OCI-LY1 (cell line): Measurements from ENCODE around the gene RBSN.

Experiments used
- H2AFZ ChIP-seq: fragments of 200-600 bp; sonication (generic), shearing (Covaris generic); 2 replicates; pipeline ENCODE4 v1.6.0; 2014; ENCODE audit warnings: antibody characterized with exemption, mild to moderate bottlenecking, low read length
- H3F3A ChIP-seq: fragments of 200-600 bp; sonication (generic), shearing (Covaris generic); 2 replicates; pipeline ENCODE4 v1.6.0; 2014; ENCODE audit warnings: mild to moderate bottlenecking, antibody characterized with exemption, low read length, moderate library complexity; ENCODE audit not compliant: insufficient read depth
- H3K27ac ChIP-seq: fragments of 200-600 bp; sonication (generic); 2 replicates; pipeline ENCODE4 v1.5.1; 2014; ENCODE audit warnings: low read length, mixed run types, mild to moderate bottlenecking, low read depth; ENCODE audit not compliant: poor library complexity, severe bottlenecking
- H3K27me3 ChIP-seq: fragments of 200-600 bp; sonication (generic); 2 replicates; pipeline ENCODE4 v1.6.0; 2014; ENCODE audit warnings: antibody characterized with exemption, mild to moderate bottlenecking, low read length, moderate library complexity; ENCODE audit not compliant: insufficient read depth
- H3K36me3 ChIP-seq: fragments of 200-600 bp; sonication (generic); 2 replicates; pipeline ENCODE4 v1.6.1; 2014; ENCODE audit warnings: mild to moderate bottlenecking, antibody characterized with exemption, low read length, moderate library complexity, mixed read lengths; ENCODE audit not compliant: insufficient read depth
- H3K4me1 ChIP-seq: fragments of 200-600 bp; sonication (generic); 2 replicates; pipeline ENCODE4 v1.5.1; 2014; ENCODE audit warnings: mild to moderate bottlenecking, low read length, moderate library complexity; ENCODE audit not compliant: insufficient read depth, severe bottlenecking
- H3K4me2 ChIP-seq: fragments of 200-600 bp; sonication (generic), shearing (Covaris generic); 2 replicates; pipeline ENCODE4 v1.6.1; 2014; ENCODE audit warnings: low read length
- H3K4me3 ChIP-seq: fragments of 200-600 bp; sonication (generic); 2 replicates; pipeline ENCODE4 v1.5.1; 2014; ENCODE audit warnings: low read length, low read depth, mild to moderate bottlenecking, mixed read lengths; ENCODE audit not compliant: poor library complexity, severe bottlenecking
- H3K79me2 ChIP-seq: fragments of 200-600 bp; shearing (Covaris generic); 2 replicates; pipeline ENCODE4 v1.6.1; 2016; ENCODE audit warnings: mixed run types, low read length, mixed read lengths; ENCODE audit not compliant: insufficient read depth
- H3K9ac ChIP-seq: fragments of 200-600 bp; sonication (generic), shearing (Covaris generic); 2 replicates; pipeline ENCODE4 v1.6.1; 2014; ENCODE audit warnings: mild to moderate bottlenecking, low read length, mixed read lengths
- H3K9me2 ChIP-seq: fragments of 200-600 bp; sonication (generic), shearing (Covaris generic); 2 replicates; pipeline ENCODE4 v1.6.1; 2014; ENCODE audit warnings: low read depth, mild to moderate bottlenecking, low read length, mixed read lengths
- H3K9me3 ChIP-seq: fragments of 200-600 bp; shearing (Covaris generic); 2 replicates; pipeline ENCODE4 v1.6.1; 2014; ENCODE audit warnings: low read length, mixed read lengths
- H4K20me1 ChIP-seq: fragments of 200-600 bp; sonication (generic), shearing (Covaris generic); 2 replicates; pipeline ENCODE4 v1.6.0; 2016; ENCODE audit warnings: mild to moderate bottlenecking, low read length; ENCODE audit not compliant: insufficient read depth
- CTCF ChIP-seq: fragments of 200-600 bp; sonication (generic), shearing (Covaris generic); IDR thresholded peaks from 2 replicates; pipeline ENCODE4 v1.5.1; 2017; ENCODE audit warnings: mild to moderate bottlenecking, antibody characterized with exemption, low read length, moderate library complexity, mixed read lengths
- EZH2 ChIP-seq: fragments of 200-600 bp; sonication (generic), shearing (Covaris generic); IDR thresholded peaks from 2 replicates; pipeline ENCODE4 v1.8.0; 2017; ENCODE audit warnings: borderline replicate concordance, mixed run types, mild to moderate bottlenecking, antibody characterized with exemption, low read length, moderate library complexity, mixed read lengths

RBSN gene

DNA sequence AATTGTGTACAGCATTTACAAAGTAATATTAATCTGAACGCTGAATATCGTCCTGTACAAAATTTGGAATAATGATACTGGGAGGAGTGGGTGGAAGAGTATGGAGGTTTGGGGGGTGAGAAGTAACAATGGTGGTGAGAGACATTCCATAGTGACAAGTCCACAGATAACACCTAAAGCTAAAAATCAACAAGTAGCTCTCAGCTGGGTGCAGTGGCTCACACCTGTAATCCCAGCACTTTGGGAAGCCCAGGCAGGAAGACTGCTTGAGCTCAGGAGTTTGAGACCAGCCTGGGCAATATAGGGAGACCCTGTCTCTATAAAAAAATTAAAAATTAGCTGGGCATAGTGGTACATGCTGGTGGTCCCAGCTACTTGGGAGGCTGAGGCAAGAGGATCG is 38.9 kb downstream of the RBSN start:
- TF ChIP-seq CTCF (no peak), EZH2 (no peak)
- Histone ChIP-seq H3K27ac (no peak overlapping the region), H3K79me2 (peaks cover 71% of the 10 kb centered on the region), H4K20me1 (no peaks in the 10 kb centered on the region), H3K27me3 (no peaks in the 10 kb centered on the region), H3F3A (no peaks in the 10 kb centered on the region), H3K9ac (no peak overlapping the region), H3K4me2 (no peak overlapping the region), H3K36me3 (peaks cover 70% of the 10 kb centered on the region), H3K4me1 (peaks cover 20% of the 10 kb centered on the region), H2AFZ (no peak overlapping the region), H3K9me3 (no peaks in the 10 kb centered on the region), H3K4me3 (no peak overlapping the region), H3K9me2 (no peaks in the 10 kb centered on the region)

DNA sequence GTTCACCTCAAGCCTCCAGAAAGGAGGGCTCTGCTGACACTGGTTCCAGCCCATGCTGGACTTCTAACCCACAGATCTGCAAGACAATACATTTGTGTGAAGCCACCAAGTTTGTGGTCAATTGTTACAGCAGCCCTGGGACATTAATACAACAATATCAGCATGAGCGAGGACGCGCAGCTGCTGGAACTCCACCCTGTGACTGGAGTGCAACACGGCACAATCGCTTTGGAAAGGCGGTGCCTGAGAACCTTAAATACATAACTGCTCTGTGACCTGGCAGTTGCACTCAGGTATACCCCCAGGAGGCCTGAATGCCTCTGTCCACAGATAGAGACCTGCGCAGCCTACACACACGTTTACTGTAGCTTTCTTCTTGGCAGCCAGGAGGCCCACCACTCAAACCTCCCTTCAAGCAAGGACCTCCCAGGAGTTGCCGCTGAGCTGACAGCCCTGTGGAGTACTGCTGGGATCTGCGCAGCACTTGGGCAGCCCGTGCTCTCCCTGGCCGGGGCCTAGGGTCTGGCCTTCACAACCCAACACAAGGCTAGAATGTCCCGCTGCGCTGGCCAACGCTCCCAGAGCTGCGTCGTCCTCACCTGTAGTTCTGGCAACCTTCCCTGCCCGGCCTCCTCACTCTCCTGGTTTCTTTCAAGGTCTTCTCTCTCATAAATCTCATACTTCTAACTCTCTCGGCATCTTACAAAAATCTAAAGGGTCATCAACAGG is 42.1 kb downstream of the RBSN start:
- Histone ChIP-seq H3K36me3 (peaks cover 82% of the 10 kb centered on the region), H3K4me2 (no peak overlapping the region), H3K4me1 (peaks cover 15% of the 10 kb centered on the region)

DNA sequence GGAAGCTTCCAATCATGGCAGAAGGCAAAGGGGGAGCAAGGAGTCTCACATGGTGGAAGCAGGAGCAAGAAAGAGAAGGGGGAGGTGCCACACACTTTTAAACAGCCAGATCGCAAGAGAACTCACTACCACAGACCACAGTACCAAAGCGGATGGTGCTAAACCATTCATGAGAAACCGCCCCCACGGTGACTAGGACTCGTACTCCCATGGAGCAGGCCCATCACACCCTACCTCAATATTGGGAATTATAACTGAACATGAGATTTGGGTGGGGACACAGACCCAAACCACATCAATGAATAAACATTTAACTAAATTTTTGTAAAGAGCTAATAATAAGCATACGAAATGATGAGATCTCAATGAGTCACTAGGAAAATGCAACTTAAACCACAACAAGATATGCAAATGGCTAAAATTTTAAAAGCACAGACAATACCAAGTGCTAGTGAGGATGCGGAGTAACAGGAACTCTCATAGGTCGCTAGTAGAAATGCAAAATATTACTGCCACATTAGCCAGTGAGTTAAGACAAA is 43.9 kb downstream of the RBSN start:
- Histone ChIP-seq H4K20me1 (no peaks in the 10 kb centered on the region; the same call in 1 of the 2 replicates), H3K79me2 (peaks cover 61% of the 10 kb centered on the region), H3K27me3 (no peaks in the 10 kb centered on the region), H3K9ac (no peak overlapping the region), H3K4me2 (no peak overlapping the region), H3K9me3 (no peaks in the 10 kb centered on the region), H2AFZ (no peak overlapping the region), H3K27ac (peak overlapping the region; percentile 14), H3K36me3 (peaks cover 92% of the 10 kb centered on the region), H3F3A (0 out of 2 replicates have a peak, but pooled peaks cover 4% of the 10 kb centered on the region), H3K4me1 (peaks cover 32% of the 10 kb centered on the region), H3K9me2 (no peaks in the 10 kb centered on the region), H3K4me3 (no peak overlapping the region)
- TF ChIP-seq EZH2 (no peak), CTCF (no peak)

More for the DNA sequence above, 42.1 kb downstream of the RBSN start:
- H3K9me2 ChIP-seq = no peaks in the 10 kb centered on the region
- H3K9ac ChIP-seq = no peak overlapping the region
- no peaks in the 10 kb centered on the region for H3F3A ChIP-seq
- no peak overlapping the region for H3K4me3 ChIP-seq
- peaks cover 69% of the 10 kb centered on the region for H3K79me2 ChIP-seq
- no peaks in the 10 kb centered on the region; the same call in 1 of the 2 replicates for H4K20me1 ChIP-seq
- no peak overlapping the region for H3K27ac ChIP-seq
- no peak for TF ChIP-seq EZH2
- no peak for TF ChIP-seq CTCF
- no peaks in the 10 kb centered on the region for H3K9me3 ChIP-seq
- H3K27me3 ChIP-seq = no peaks in the 10 kb centered on the region
- H2AFZ ChIP-seq = no peak overlapping the region
